Type B pancreatic cell (in vitro differentiated cells): ENCODE results near the gene GSG1. TPM values are rescaled to one million over a fixed set of nuclear protein-coding genes. Genes with fewer than 3 reads are reported as not detected.

Source experiments
- DNase-seq: peaks from one replicate; pipeline ENCODE4 v3.0.0; 2021; ENCODE audit warnings: mixed read lengths; ENCODE audit not compliant: unreplicated experiment; ENCODE audit errors: extremely low spot score
- H3K27ac Mint-ChIP-seq: 2 replicates; pipeline ENCODE4 v1.8.0; 2021; ENCODE audit warnings: mild to moderate bottlenecking, mixed read lengths
- H3K27me3 Mint-ChIP-seq: 2 replicates; pipeline ENCODE4 v1.8.0; 2021; ENCODE audit warnings: mixed read lengths
- H3K36me3 Mint-ChIP-seq: 2 replicates; pipeline ENCODE4 v1.8.0; 2021; ENCODE audit warnings: mixed read lengths
- H3K4me1 Mint-ChIP-seq: one replicate; pipeline ENCODE4 v1.8.0; 2021; ENCODE audit warnings: mixed read lengths; ENCODE audit not compliant: unreplicated experiment
- H3K4me3 Mint-ChIP-seq: 2 replicates; pipeline ENCODE4 v1.8.0; 2021; ENCODE audit warnings: mild to moderate bottlenecking, mixed read lengths
- H3K9me3 Mint-ChIP-seq: 2 replicates; pipeline ENCODE4 v1.8.0; 2021; ENCODE audit warnings: mixed read lengths
- total RNA-seq: library from RNA; stranded (reverse); gene quantifications from 2 replicates; pipeline ENCODE4 v1.2.1, GENCODE V29; 2021; ENCODE audit warnings: low replicate concordance
- TF ChIP-seq, protein P1 (sequence below): fragments of 200-600 bp; sonication (generic); conservative IDR thresholded peaks from 2 replicates; pipeline ENCODE4 v1.5.0; 2021; ENCODE audit warnings: antibody characterized with exemption, mild to moderate bottlenecking

The GSG1 gene
- total RNA-seq, 1 donor from 2014 or later = 0.36 TPM

DNA sequence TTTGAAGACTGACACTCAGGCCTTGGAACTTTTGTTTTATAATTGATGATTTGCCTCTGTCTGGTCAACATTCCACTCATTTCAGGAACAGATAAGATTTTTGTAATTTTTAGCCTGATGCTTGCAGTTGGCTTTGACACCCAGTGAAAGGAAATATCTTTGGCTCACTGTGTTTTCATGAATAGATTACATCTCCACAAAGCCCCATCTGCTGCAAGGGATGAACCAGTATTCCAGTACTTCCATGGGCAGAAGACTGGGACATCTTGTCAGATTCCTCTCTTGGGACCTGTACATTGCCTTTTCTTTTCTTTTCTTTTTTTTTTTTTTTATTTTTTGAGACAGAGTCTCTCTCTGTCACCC, 28.4 kb downstream of the GSG1 start:
- Mint-ChIP-seq H3K27ac (no peak overlapping the region), H3K27me3 (no peaks in the 10 kb centered on the region), H3K36me3 (peaks cover 56% of the 10 kb centered on the region), H3K4me3 (no peak overlapping the region), H3K4me1 (peaks cover 5% of the 10 kb centered on the region), H3K9me3 (no peaks in the 10 kb centered on the region)
- no peak for DNase-seq
- TF ChIP-seq, protein P1, sequence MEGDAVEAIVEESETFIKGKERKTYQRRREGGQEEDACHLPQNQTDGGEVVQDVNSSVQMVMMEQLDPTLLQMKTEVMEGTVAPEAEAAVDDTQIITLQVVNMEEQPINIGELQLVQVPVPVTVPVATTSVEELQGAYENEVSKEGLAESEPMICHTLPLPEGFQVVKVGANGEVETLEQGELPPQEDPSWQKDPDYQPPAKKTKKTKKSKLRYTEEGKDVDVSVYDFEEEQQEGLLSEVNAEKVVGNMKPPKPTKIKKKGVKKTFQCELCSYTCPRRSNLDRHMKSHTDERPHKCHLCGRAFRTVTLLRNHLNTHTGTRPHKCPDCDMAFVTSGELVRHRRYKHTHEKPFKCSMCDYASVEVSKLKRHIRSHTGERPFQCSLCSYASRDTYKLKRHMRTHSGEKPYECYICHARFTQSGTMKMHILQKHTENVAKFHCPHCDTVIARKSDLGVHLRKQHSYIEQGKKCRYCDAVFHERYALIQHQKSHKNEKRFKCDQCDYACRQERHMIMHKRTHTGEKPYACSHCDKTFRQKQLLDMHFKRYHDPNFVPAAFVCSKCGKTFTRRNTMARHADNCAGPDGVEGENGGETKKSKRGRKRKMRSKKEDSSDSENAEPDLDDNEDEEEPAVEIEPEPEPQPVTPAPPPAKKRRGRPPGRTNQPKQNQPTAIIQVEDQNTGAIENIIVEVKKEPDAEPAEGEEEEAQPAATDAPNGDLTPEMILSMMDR = no peak

DNA sequence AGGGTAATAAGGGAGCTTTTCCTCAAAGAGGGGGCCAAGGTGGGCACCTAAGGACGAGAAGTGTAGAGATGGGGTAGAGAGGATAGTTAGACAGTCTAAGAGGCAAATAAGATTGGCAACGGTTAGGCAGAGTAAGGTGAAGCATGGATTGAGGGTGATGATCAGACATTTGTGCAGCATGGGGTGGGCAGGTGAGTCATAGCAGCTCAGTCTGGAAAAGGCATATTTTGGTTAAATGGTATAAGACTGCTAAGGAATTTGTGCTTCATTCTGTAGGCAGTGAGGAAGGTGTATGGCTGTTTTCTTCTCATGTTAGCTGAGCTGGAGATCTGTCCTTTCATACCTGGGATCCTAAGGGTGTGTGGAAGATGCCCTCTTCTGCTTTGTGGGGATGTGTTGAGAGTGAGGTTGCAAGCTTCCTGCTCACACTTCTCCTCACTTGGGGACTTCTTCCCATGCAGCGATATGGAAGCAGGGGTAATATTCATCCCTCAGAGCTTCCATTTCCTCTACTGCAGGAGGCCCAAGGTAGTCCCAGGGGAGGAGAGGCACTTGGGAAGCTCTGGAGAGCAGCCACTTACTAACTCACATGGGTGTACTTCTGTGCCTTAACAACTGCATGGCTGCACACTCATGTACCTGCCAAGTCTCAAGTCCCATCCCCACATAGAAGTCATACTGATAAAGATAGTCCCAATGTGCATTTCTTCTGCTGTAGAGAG, 28.9 kb downstream of the GSG1 start:
- peaks cover 53% of the 10 kb centered on the region for H3K36me3 Mint-ChIP-seq
- no peaks in the 10 kb centered on the region for H3K27me3 Mint-ChIP-seq

DNA sequence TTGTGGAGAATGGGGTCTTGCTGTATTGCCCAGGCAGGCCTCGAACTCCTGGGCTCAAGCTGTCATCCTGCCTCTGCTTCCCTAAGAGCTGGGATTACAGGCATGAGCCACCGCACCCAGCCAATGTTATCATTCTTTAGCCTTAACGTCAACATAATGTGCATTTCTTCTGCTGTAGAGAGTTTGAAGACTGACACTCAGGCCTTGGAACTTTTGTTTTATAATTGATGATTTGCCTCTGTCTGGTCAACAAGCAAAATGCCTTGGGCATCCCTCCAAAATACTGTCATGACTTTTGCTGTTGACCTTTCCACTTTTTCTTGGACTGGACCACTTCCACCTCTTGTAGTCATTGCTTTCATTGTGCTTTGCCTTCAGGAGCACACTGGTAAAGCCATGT, 30.3 kb downstream of the GSG1 start:
- Mint-ChIP-seq H3K27ac (no peak overlapping the region), H3K9me3 (no peaks in the 10 kb centered on the region), H3K4me1 (peaks cover 5% of the 10 kb centered on the region), H3K27me3 (no peaks in the 10 kb centered on the region), H3K4me3 (no peak overlapping the region), H3K36me3 (peaks cover 66% of the 10 kb centered on the region)
- TF ChIP-seq, protein P1 = no peak
- DNase-seq = no peak

More for the DNA sequence above, 28.9 kb downstream of the GSG1 start:
- H3K9me3 Mint-ChIP-seq = no peaks in the 10 kb centered on the region
- peaks cover 5% of the 10 kb centered on the region for H3K4me1 Mint-ChIP-seq
- no peak overlapping the region for H3K4me3 Mint-ChIP-seq
- TF ChIP-seq, protein P1 = no peak
- no peak overlapping the region for H3K27ac Mint-ChIP-seq
- DNase-seq = no peak

DNA sequence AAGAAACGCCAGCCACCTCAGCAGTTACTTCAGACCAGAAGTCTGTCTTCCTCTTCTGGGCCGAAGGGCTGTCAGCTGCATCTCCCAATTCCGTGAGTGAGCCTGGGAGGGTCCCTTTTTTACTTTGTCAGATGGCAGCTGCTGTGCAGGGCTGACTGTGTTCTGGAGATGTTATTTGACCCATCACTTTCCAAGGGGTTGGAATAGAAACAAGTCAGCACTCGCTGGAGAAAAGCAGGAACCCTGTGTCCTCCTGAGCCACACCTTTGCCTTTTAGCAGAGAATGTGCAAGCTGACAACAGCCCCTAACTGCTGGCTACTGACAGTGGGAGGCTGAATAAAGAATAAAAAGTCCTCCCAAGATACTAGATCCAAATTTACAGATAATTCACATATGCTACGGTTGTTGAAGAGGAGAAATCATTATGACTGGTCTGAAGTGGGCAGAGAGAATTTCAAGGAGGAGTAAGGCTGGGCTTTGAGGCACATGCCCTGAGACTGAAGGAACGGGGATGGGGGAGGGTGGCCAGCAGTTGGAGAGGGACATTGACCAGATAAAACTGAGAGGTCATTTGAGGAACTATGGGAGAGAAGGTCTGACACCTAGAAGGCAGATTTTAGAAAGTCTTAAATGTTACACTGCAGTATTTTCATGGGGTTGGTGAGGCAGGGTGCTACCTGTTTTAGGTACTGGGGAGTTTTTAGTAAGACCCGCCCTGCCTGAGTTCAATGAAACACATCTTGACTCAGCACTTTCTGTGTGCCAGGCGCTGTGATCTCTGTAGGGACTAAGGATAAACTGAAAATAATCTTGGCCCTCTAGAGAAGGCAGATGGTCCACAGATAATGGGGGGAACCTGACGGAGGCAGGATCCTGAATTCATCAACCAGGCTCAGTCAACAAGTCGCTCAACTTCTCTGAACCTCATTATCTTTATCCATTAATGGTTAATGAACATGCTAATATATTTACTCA, 31.9 kb downstream of the GSG1 start:
- no peak for DNase-seq
- peaks cover 69% of the 10 kb centered on the region for H3K36me3 Mint-ChIP-seq
- peak overlapping the region; percentile 19 for H3K27ac Mint-ChIP-seq
- TF ChIP-seq, protein P1 = no peak
- H3K27me3 Mint-ChIP-seq = no peaks in the 10 kb centered on the region
- H3K9me3 Mint-ChIP-seq = no peaks in the 10 kb centered on the region
- H3K4me1 Mint-ChIP-seq = peaks cover 5% of the 10 kb centered on the region
- no peak overlapping the region for H3K4me3 Mint-ChIP-seq

DNA sequence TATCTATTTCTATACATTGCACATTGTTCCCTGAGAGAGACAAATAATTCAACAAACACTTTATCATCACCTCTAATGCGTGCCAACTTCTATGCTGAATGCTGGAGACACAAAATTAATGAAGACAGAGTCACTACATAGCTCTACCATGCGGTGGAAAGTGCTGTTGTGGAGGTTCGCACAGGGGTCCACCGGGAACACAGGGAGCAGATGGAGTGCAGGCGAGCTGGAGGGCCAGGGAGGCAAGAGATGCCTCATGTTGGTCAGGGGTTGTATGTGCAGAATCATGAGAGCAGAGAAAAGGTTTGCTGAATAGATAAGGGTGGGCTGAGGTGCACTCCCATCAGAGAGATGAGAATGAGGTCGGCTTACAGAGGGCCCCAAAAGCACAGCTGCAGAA, 34.1 kb downstream of the GSG1 start:
- H3K4me3 Mint-ChIP-seq = no peak overlapping the region
- no peaks in the 10 kb centered on the region for H3K9me3 Mint-ChIP-seq
- H3K36me3 Mint-ChIP-seq = peaks cover 62% of the 10 kb centered on the region
- H3K27me3 Mint-ChIP-seq = no peaks in the 10 kb centered on the region
- no peak for DNase-seq
- TF ChIP-seq, protein P1 = no peak
- H3K4me1 Mint-ChIP-seq = peaks cover 5% of the 10 kb centered on the region
- H3K27ac Mint-ChIP-seq = no peak overlapping the region
